PFSK-1 (cell line): ENCODE results near the gene NFIX.

Source experiments
- POLR2AphosphoS5 ChIP-seq: IDR thresholded peaks from 2 replicates; pipeline ENCODE4 v1.6.1; 2012; ENCODE audit warnings: low read depth, mild to moderate bottlenecking, control low read depth, low read length, moderate library complexity
- REST ChIP-seq, 2 experiments: IDR thresholded peaks; 2 replicates each; pipeline versions ENCODE4 v1.6.1 to v1.8.0; 2011 to 2012; ENCODE audit warnings: low read depth in 2 of 2, low read length in 2 of 2, control low read depth in 1 of 2, inconsistent platforms in 1 of 2, mild to moderate bottlenecking in 1 of 2, moderate library complexity in 1 of 2; ENCODE audit not compliant: insufficient read depth in 1 of 2
- SIN3A ChIP-seq: IDR thresholded peaks from 2 replicates; pipeline ENCODE4 v1.6.1; 2012; ENCODE audit warnings: mild to moderate bottlenecking, low read length, moderate library complexity, borderline replicate concordance; ENCODE audit not compliant: insufficient read depth

GRCh38 chr19:13027557-13027956, 32.3 kb downstream of the NFIX start:
- TF ChIP-seq POLR2AphosphoS5 (no peak), REST (IDR thresholded peaks at IDR 0.05; ENCODE audit: insufficient read depth in 1 of 2, low read depth in 2 of 2, low read length in 2 of 2) (no peak), SIN3A (no peak)
